HG02763 (cell line): ENCODE results near the gene PRKX.
"Not testable (repeated sequence)": the region's sequence is repeated elsewhere in the genome, so short reads cannot be mapped to it uniquely, and the experiment has no call there.

Experiments used
- ATAC-seq: cut with Tn5 transposase; IDR thresholded peaks from one replicate; pipeline ENCODE4 v1.9.1; 2021; ENCODE audit warnings: mild to moderate bottlenecking, moderate library complexity; ENCODE audit not compliant: unreplicated experiment

The PRKX gene

GRCh38 chrX:3585719-3586118 is 127.7 kb downstream of the PRKX start:
- ATAC-seq: no peak

GRCh38 chrX:3584415-3584996 is 128.9 kb downstream of the PRKX start:
- no peak for ATAC-seq

GRCh38 chrX:3582451-3582850 is 131.0 kb downstream of the PRKX start:
- no peak for ATAC-seq

GRCh38 chrX:3581609-3582108 is 131.8 kb downstream of the PRKX start:
- ATAC-seq: no peak

GRCh38 chrX:3577551-3577950 is 135.9 kb downstream of the PRKX start:
- no peak for ATAC-seq

GRCh38 chrX:3576886-3577501 is 136.5 kb downstream of the PRKX start:
- no peak for ATAC-seq

- no peak for ATAC-seq
Measured at GRCh38 chrX:3567686-3568085, 145.8 kb downstream of the PRKX start.

GRCh38 chrX:3563451-3563850 is 150.0 kb downstream of the PRKX start:
- no peak for ATAC-seq

GRCh38 chrX:3560010-3560409 is 153.4 kb downstream of the PRKX start:
- not testable (repeated sequence) for ATAC-seq
